ENCODE measurements around the gene ERN1. TPM values are rescaled to one million over a fixed set of nuclear protein-coding genes. Genes with fewer than 3 reads are reported as not detected.
A peak's percentile ranks its signal among the peaks of the same experiment; 100 is the strongest.

ERN1 gene
- total and polyA plus RNA-seq, 2 of the 13 experiments (the other 11 are each of a cell fraction or from before 2014, with no cell fraction given), result 6.0 to 12.7 TPM

- TF ChIP-seq ARID4A (CRISPR knock-in tag; IDR thresholded peaks at IDR 0.05; ENCODE audit: borderline replicate concordance) (peak; percentile 74; the same call in 1 of the 2 replicates), THRA (CRISPR knock-in tag; IDR thresholded peaks at IDR 0.05; ENCODE audit: borderline replicate concordance) (peak; percentile 59; the same call in 1 of the 2 replicates), ARNTL (CRISPR knock-in tag; IDR thresholded peaks at IDR 0.05) (peak; percentile 80), SAP130 (CRISPR knock-in tag; IDR thresholded peaks at IDR 0.05; ENCODE audit: low read depth) (peak; percentile 92), TRIM22 (IDR thresholded peaks at IDR 0.05) (no peak), REL (CRISPR knock-in tag; conservative IDR thresholded peaks at IDR 0.05) (no peak), ZNF740 (CRISPR knock-in tag; IDR thresholded peaks at IDR 0.05) (no peak), LBX2 (CRISPR knock-in tag; IDR thresholded peaks at IDR 0.05; ENCODE audit: borderline replicate concordance) (no peak; the same call in 1 of the 2 replicates), ZNF446 (CRISPR knock-in tag; IDR thresholded peaks at IDR 0.05) (no peak), KLF16 (CRISPR knock-in tag; IDR thresholded peaks at IDR 0.05) (peak in 1 of 2 experiments; percentile 81; a peak in 2 of 4 replicates), KDM5B (CRISPR knock-in tag; IDR thresholded peaks at IDR 0.05; ENCODE audit: borderline replicate concordance) (peak; percentile 84), ZNF484 (CRISPR knock-in tag; IDR thresholded peaks at IDR 0.05; ENCODE audit: borderline replicate concordance, low read depth) (no peak), TMF1 (CRISPR knock-in tag; IDR thresholded peaks at IDR 0.05; ENCODE audit: low read depth) (0 out of 2 replicates have a peak, but pooled peaks have one; percentile 3), ZNF263 (CRISPR knock-in tag; IDR thresholded peaks at IDR 0.05) (peak; percentile 100), RXRA (CRISPR knock-in tag; IDR thresholded peaks at IDR 0.05) (peak; percentile 94)
- TF ChIP-seq, protein P1, sequence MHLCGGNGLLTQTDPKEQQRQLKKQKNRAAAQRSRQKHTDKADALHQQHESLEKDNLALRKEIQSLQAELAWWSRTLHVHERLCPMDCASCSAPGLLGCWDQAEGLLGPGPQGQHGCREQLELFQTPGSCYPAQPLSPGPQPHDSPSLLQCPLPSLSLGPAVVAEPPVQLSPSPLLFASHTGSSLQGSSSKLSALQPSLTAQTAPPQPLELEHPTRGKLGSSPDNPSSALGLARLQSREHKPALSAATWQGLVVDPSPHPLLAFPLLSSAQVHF (CRISPR knock-in tag; IDR thresholded peaks at IDR 0.05), result no peak
- TF ChIP-seq, protein P2, sequence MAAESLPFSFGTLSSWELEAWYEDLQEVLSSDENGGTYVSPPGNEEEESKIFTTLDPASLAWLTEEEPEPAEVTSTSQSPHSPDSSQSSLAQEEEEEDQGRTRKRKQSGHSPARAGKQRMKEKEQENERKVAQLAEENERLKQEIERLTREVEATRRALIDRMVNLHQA (CRISPR knock-in tag; IDR thresholded peaks at IDR 0.05), result no peak
- TF ChIP-seq, protein P3, sequence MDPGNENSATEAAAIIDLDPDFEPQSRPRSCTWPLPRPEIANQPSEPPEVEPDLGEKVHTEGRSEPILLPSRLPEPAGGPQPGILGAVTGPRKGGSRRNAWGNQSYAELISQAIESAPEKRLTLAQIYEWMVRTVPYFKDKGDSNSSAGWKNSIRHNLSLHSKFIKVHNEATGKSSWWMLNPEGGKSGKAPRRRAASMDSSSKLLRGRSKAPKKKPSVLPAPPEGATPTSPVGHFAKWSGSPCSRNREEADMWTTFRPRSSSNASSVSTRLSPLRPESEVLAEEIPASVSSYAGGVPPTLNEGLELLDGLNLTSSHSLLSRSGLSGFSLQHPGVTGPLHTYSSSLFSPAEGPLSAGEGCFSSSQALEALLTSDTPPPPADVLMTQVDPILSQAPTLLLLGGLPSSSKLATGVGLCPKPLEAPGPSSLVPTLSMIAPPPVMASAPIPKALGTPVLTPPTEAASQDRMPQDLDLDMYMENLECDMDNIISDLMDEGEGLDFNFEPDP (CRISPR knock-in tag; conservative IDR thresholded peaks at IDR 0.05), result no peak
These were observed 26.0 kb upstream of the ERN1 start (continued) for GRCh38 chr17:64155751-64156544.

Measured in HepG2 (cell line).